Neural cell (in vitro differentiated cells): ENCODE data around the gene CCL26. TPM values are rescaled to one million over a fixed set of nuclear protein-coding genes. Genes with fewer than 3 reads are reported as not detected.

Source experiments
- H2AFZ ChIP-seq: fragments of 200-600, 300-800 bp; sonication (generic), shearing (Covaris generic); 2 replicates; pipeline ENCODE4 v1.6.0; 2014; ENCODE audit warnings: low read depth, mild to moderate bottlenecking, antibody characterized with exemption, low read length, moderate library complexity
- H3F3A ChIP-seq: fragments of 200-600 bp; shearing (Covaris generic); 2 replicates; pipeline ENCODE4 v1.6.1; 2016; ENCODE audit warnings: mild to moderate bottlenecking, moderate library complexity, mixed read lengths, antibody characterized with exemption, low read length; ENCODE audit not compliant: insufficient read depth, poor library complexity, severe bottlenecking
- H3K27ac ChIP-seq: fragments of 200-600, 300-800 bp; sonication (generic), shearing (Covaris generic); 2 replicates; pipeline ENCODE4 v1.5.1; 2014; ENCODE audit warnings: mild to moderate bottlenecking, low read length, moderate library complexity
- H3K27me3 ChIP-seq: fragments of 300-800, 200-600 bp; sonication (generic), shearing (Covaris generic); 2 replicates; pipeline ENCODE4 v1.6.0; 2014; ENCODE audit warnings: mild to moderate bottlenecking, low read depth, low read length, moderate library complexity; ENCODE audit not compliant: insufficient read depth
- H3K36me3 ChIP-seq: fragments of 300-800, 200-600 bp; sonication (generic), shearing (Covaris generic); 2 replicates; pipeline ENCODE4 v1.5.1; 2014; ENCODE audit warnings: mild to moderate bottlenecking, antibody characterized with exemption, low read length, moderate library complexity; ENCODE audit not compliant: insufficient read depth
- H3K4me2 ChIP-seq: fragments of 300-800, 200-600 bp; sonication (generic), shearing (Covaris generic); 2 replicates; pipeline ENCODE4 v1.6.0; 2014; ENCODE audit warnings: mild to moderate bottlenecking, low read length
- H3K4me3 ChIP-seq: fragments of 300-800, 200-600 bp; sonication (generic), shearing (Covaris generic); 2 replicates; pipeline ENCODE4 v1.5.1; 2014; ENCODE audit warnings: mild to moderate bottlenecking, low read length, moderate library complexity
- H3K79me2 ChIP-seq: fragments of 200-600 bp; shearing (Covaris generic); replicated peaks from 2 replicates; pipeline ENCODE4 v1.6.0; 2014; ENCODE audit warnings: mild to moderate bottlenecking, low read length, moderate library complexity; ENCODE audit not compliant: insufficient read depth
- H3K9ac ChIP-seq: fragments of 300-800, 200-600 bp; sonication (generic), shearing (Covaris generic); 2 replicates; pipeline ENCODE4 v1.6.1; 2016; ENCODE audit warnings: mild to moderate bottlenecking, low read length, mixed read lengths
- H3K9me2 ChIP-seq: fragments of 200-600 bp; shearing (Covaris generic); 2 replicates; pipeline ENCODE4 v1.6.1; 2016; ENCODE audit warnings: mild to moderate bottlenecking, low read length, mixed read lengths; ENCODE audit not compliant: insufficient read depth
- H3K9me3 ChIP-seq: fragments of 200-600, 300-800 bp; sonication (generic), shearing (Covaris generic); 2 replicates; pipeline ENCODE4 v1.6.1; 2016; ENCODE audit warnings: mild to moderate bottlenecking, mixed run types, low read length, moderate library complexity, mixed read lengths
- H4K20me1 ChIP-seq: fragments of 200-600 bp; shearing (Covaris generic); 2 replicates; pipeline ENCODE4 v1.6.1; 2016; ENCODE audit warnings: mild to moderate bottlenecking, mixed run types; ENCODE audit not compliant: insufficient read depth
- CTCF ChIP-seq: fragments of 450-650 bp; IDR thresholded peaks from 2 replicates; pipeline ENCODE4 v1.5.1; 2014; ENCODE audit warnings: antibody characterized with exemption, mild to moderate bottlenecking, moderate library complexity; ENCODE audit not compliant: poor library complexity, severe bottlenecking
- EP300 ChIP-seq: fragments of 450-650 bp; conservative IDR thresholded peaks from 2 replicates; pipeline ENCODE4 v1.6.1; 2014; ENCODE audit warnings: antibody characterized with exemption, mild to moderate bottlenecking, moderate library complexity; ENCODE audit not compliant: poor library complexity, severe bottlenecking
- MXI1 ChIP-seq: fragments of 450-650 bp; conservative IDR thresholded peaks from 2 replicates; pipeline ENCODE4 v1.6.1; 2014; ENCODE audit warnings: antibody characterized with exemption, mild to moderate bottlenecking; ENCODE audit not compliant: poor library complexity, severe bottlenecking
- POLR2AphosphoS5 ChIP-seq: IDR thresholded peaks from 2 replicates; pipeline ENCODE4 v1.6.1; 2012
- RAD21 ChIP-seq: fragments of 450-650 bp; conservative IDR thresholded peaks from 2 replicates; pipeline ENCODE4 v1.6.1; 2014; ENCODE audit warnings: antibody characterized with exemption, mild to moderate bottlenecking, moderate library complexity
- REST ChIP-seq: IDR thresholded peaks from 2 replicates; pipeline ENCODE4 v1.6.1; 2012; ENCODE audit warnings: borderline replicate concordance
- SMC3 ChIP-seq: fragments of 450-650 bp; conservative IDR thresholded peaks from 2 replicates; pipeline ENCODE4 v1.6.1; 2014; ENCODE audit warnings: antibody characterized with exemption, mild to moderate bottlenecking, moderate library complexity; ENCODE audit not compliant: poor library complexity
- TAF1 ChIP-seq: IDR thresholded peaks from 2 replicates; pipeline ENCODE4 v1.6.1; 2012; ENCODE audit warnings: low read depth
- polyA plus RNA-seq: library from polyadenylated mRNA; depleted of rRNA; stranded (reverse); fragments of >200 nt; gene quantifications from 2 replicates; pipeline ENCODE4 v1.2.3, GENCODE V29; 2014

CCL26 gene
- polyA plus RNA-seq, 1 donor from 2014 or later = not detected

DNA sequence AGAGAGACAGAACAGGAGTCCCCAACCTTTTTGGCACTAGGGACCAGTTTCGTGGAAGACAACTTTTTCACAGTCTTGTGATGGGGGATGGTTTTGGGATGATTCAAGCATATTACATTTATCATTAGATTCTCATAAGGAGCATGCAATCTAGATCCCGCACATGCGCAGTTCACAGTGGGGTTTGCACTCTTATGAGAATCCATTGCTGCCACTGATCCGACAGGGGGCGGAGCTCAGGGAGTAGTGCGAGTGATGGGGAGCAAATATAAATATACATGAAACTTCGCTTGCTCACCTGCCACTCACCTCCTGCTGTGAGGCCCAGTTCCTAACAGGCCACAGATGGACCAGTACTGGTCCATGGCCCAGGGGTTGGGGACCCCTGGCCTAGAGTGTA lies 14.2 kb downstream of the CCL26 start:
- H2AFZ ChIP-seq = no peak overlapping the region
- no peak for TF ChIP-seq MXI1
- TF ChIP-seq POLR2AphosphoS5 = no peak
- no peak for TF ChIP-seq CTCF
- H3K4me2 ChIP-seq = no peak overlapping the region
- H3K36me3 ChIP-seq = no peaks in the 10 kb centered on the region
- H3F3A ChIP-seq = no peaks in the 10 kb centered on the region
- no peak overlapping the region for H3K9ac ChIP-seq
- H4K20me1 ChIP-seq = no peaks in the 10 kb centered on the region
- no peaks in the 10 kb centered on the region for H3K9me3 ChIP-seq
- no peaks in the 10 kb centered on the region for H3K27me3 ChIP-seq
- H3K9me2 ChIP-seq = no peaks in the 10 kb centered on the region
- H3K27ac ChIP-seq = no peak overlapping the region
- H3K4me3 ChIP-seq = no peak overlapping the region
- H3K79me2 ChIP-seq = no peaks in the 10 kb centered on the region

GRCh38 chr7:75756991-75757676 lies 14.9 kb downstream of the CCL26 start:
- Histone ChIP-seq H3K27me3 (no peaks in the 10 kb centered on the region), H3K9ac (no peak overlapping the region), H4K20me1 (no peaks in the 10 kb centered on the region), H3K36me3 (no peaks in the 10 kb centered on the region), H3F3A (no peaks in the 10 kb centered on the region), H3K9me3 (no peaks in the 10 kb centered on the region), H3K4me2 (no peak overlapping the region), H3K4me3 (no peak overlapping the region), H2AFZ (no peak overlapping the region), H3K9me2 (no peaks in the 10 kb centered on the region), H3K27ac (no peak overlapping the region), H3K79me2 (no peaks in the 10 kb centered on the region)
- TF ChIP-seq REST = no peak
- no peak for TF ChIP-seq MXI1
- no peak for TF ChIP-seq RAD21
- TF ChIP-seq TAF1 = no peak
- TF ChIP-seq SMC3 = no peak
- TF ChIP-seq POLR2AphosphoS5 = no peak

DNA sequence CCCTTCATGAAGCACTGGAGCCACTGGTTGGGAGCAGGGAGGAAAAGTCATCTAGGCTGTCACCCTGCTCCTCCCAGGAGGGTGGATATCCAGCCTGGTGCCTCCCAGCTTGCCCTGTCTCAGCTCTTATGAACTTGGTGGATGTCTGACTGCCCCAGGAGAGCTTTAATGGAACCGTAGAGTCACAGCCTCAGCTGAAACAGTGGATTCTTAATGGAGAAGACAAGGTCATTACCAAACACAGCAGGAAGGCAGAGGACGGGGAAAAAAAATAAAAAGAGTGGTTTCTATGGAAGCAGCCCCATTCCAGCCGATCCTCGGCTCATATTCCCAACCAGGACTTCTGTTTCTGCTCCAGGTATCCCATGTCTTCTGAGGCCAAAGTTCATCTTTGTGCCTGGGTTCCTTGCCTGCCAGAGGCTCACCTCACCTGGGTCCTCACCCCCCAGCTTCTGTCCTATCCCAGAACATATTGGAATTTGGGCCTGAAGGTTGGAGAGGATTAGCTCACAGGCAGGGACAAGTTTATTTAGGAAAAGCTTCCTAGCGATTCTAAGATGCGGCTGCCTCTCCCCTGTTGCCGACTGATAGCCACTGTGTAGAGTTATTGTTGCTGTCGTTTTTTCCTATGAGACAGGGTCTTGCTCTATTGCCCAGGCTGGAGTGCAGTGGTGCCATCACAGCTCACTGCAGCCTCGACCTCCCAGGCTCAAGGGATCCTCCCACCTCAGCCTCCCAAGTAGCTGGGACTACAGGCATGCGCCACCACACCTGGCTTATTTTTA lies 15.6 kb downstream of the CCL26 start:
- Histone ChIP-seq H2AFZ (no peak overlapping the region), H3K79me2 (no peaks in the 10 kb centered on the region), H4K20me1 (no peaks in the 10 kb centered on the region), H3K9me3 (no peaks in the 10 kb centered on the region), H3K27ac (no peak overlapping the region), H3K4me3 (no peak overlapping the region), H3F3A (no peaks in the 10 kb centered on the region), H3K9me2 (no peaks in the 10 kb centered on the region), H3K9ac (no peak overlapping the region), H3K27me3 (no peaks in the 10 kb centered on the region), H3K36me3 (no peaks in the 10 kb centered on the region), H3K4me2 (no peak overlapping the region)
- TF ChIP-seq CTCF (no peak), EP300 (no peak), RAD21 (no peak), REST (no peak)
